GM21447 (cell line): Measurements from ENCODE around the gene ARHGDIB.

Source experiments
- ATAC-seq: cut with Tn5 transposase; IDR thresholded peaks from one replicate; pipeline ENCODE4 v1.9.1; 2021; ENCODE audit not compliant: unreplicated experiment

The ARHGDIB gene

GRCh38 chr12:14934511-14934910 is 26.9 kb downstream of the ARHGDIB start:
- no peak for ATAC-seq

- ATAC-seq: no peak
Measured at GRCh38 chr12:14931791-14932560, 29.4 kb downstream of the ARHGDIB start.

- no peak for ATAC-seq
Measured at GRCh38 chr12:14931359-14931758, 30.0 kb downstream of the ARHGDIB start.

GRCh38 chr12:14930299-14930698 is 31.1 kb downstream of the ARHGDIB start:
- ATAC-seq: no peak

- no peak for ATAC-seq
Measured at GRCh38 chr12:14928931-14929330, 32.5 kb downstream of the ARHGDIB start.

- ATAC-seq: no peak
Measured at GRCh38 chr12:14927267-14927666, 34.1 kb downstream of the ARHGDIB start.

- no peak for ATAC-seq
Measured at GRCh38 chr12:14924541-14924940, 36.9 kb downstream of the ARHGDIB start.

GRCh38 chr12:14923944-14924343 is 37.5 kb downstream of the ARHGDIB start:
- ATAC-seq: no peak

- no peak for ATAC-seq
Measured at GRCh38 chr12:14921218-14921617, 40.2 kb downstream of the ARHGDIB start.

- peak; percentile 74 for ATAC-seq
Measured at GRCh38 chr12:14920475-14921126, 40.8 kb downstream of the ARHGDIB start.

- ATAC-seq: no peak
Measured at GRCh38 chr12:14919455-14919854, 41.9 kb downstream of the ARHGDIB start.

GRCh38 chr12:14915736-14916135 is 45.7 kb downstream of the ARHGDIB start:
- no peak for ATAC-seq

GRCh38 chr12:14913381-14913781 is 48.0 kb downstream of the ARHGDIB start:
- no peak for ATAC-seq

- no peak for ATAC-seq
Measured at GRCh38 chr12:14911131-14911530, 50.3 kb downstream of the ARHGDIB start.

- ATAC-seq: no peak
Measured at GRCh38 chr12:14910090-14910915, 51.1 kb downstream of the ARHGDIB start.

- ATAC-seq: no peak
Measured at GRCh38 chr12:14907953-14908352, 53.4 kb downstream of the ARHGDIB start.

GRCh38 chr12:14906114-14906513 is 55.3 kb downstream of the ARHGDIB start:
- ATAC-seq: no peak

- no peak for ATAC-seq
Measured at GRCh38 chr12:14905269-14906004, 56.0 kb downstream of the ARHGDIB start.

GRCh38 chr12:14904854-14905253 is 56.5 kb downstream of the ARHGDIB start:
- no peak for ATAC-seq

- no peak for ATAC-seq
Measured at GRCh38 chr12:14903386-14904098, 57.9 kb downstream of the ARHGDIB start.
